ENCODE results near the gene GPC6.

GRCh38 chr13:93853912-93854311, 627.3 kb downstream of the GPC6 start:
- no peak for TF ChIP-seq POLR2A (IDR thresholded peaks at IDR 0.05)
- TF ChIP-seq POLR2AphosphoS5 (IDR thresholded peaks at IDR 0.05), result no peak
- TF ChIP-seq CTCF (IDR thresholded peaks at IDR 0.05), result no peak
